ENCODE measurements around the gene AK1.
"Not testable (repeated sequence)": the region's sequence is repeated elsewhere in the genome, so short reads cannot be mapped to it uniquely, and the experiment has no call there.

AK1 gene

DNA sequence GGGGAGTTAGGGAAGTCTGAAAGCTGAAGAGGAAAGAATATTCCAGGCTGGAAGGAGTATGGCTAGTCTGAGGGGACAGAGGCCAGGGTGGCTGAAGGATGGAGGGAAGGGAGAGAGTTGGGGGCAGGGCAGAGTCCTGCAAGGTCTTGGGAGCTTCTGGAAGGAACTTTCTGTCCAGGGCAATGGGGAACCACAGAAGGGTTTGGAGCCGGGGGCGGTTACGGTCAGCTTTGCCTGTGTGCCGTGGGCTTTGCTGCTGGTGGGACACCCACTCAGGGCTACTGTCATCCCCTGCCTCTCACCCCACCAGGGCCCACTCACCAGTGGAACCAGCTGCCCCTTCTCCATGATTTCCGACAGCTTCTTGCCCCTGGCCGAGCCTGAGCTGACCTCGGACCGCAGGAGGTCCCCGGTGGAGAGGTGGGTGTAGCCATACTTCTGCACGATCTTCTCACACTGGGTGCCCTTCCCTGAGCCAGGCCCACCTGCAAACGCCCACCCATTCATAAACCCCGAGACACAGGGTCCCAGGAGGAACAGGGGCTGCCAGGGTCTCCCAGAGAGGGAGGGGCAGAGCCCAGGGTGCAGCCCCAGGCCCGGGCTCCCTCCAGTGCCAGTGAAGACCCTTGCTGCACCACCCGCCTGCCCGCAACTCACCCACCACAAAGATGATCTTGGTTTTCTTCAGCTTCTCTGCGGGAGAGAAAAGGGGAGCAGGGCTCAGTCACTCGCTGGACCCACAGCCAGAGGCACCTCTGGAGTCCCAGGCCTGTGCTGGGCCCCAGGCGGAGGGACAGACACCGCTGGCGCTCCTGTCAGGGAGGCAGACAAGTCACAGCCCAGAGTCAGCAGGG lies 4.9 kb downstream of the AK1 start:
- no peak overlapping the region for H3K4me3 ChIP-seq
- H3K27ac ChIP-seq = peak overlapping the region in 1 of 21 experiments; percentile 4

- Histone ChIP-seq H3K4me3 (no peak overlapping the region), H3K27ac (no peak overlapping the region)
Measured at GRCh38 chr9:127871531-127871930, 5.9 kb downstream of the AK1 start.

DNA sequence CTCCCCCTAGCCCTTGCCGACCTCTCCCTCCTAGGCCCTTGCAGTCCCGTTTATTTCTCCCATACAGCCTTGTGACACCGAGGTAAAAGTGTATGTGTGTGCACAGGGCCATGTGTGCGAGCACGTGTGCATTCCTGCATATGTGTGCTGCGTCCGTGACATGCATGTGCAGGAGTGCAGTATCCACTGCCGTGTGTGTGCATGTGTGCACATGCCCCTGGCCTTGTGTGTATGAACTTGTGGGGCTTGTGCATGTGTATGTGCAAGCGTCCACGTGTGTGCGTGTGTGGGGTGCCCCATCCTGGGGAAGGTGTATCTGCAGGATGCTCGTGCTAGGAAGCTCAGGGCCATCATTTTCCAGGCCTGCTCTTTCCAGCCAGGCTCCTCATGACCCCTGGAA lies 6.6 kb downstream of the AK1 start:
- H3K4me3 ChIP-seq = no peak overlapping the region
- no peak overlapping the region for H3K27ac ChIP-seq

DNA sequence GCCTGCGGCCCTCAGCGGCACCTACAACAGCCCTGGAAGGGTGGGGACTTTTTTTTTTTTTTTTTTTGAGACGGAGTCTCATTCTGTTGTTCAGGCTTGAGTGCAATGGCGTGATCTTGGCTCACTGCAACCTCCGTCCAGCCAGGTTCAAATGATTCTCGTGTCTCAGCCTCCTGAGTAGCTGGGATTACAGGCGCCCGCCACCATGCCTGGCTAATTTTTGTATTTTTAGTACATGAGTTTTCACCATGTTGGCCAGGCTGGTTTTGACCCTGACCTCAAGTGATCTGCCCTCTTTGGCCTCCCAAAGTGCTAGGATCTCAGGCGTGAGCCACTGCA lies 7.4 kb downstream of the AK1 start:
- not testable (repeated sequence) for H3K27ac ChIP-seq, H3K4me3 ChIP-seq

DNA sequence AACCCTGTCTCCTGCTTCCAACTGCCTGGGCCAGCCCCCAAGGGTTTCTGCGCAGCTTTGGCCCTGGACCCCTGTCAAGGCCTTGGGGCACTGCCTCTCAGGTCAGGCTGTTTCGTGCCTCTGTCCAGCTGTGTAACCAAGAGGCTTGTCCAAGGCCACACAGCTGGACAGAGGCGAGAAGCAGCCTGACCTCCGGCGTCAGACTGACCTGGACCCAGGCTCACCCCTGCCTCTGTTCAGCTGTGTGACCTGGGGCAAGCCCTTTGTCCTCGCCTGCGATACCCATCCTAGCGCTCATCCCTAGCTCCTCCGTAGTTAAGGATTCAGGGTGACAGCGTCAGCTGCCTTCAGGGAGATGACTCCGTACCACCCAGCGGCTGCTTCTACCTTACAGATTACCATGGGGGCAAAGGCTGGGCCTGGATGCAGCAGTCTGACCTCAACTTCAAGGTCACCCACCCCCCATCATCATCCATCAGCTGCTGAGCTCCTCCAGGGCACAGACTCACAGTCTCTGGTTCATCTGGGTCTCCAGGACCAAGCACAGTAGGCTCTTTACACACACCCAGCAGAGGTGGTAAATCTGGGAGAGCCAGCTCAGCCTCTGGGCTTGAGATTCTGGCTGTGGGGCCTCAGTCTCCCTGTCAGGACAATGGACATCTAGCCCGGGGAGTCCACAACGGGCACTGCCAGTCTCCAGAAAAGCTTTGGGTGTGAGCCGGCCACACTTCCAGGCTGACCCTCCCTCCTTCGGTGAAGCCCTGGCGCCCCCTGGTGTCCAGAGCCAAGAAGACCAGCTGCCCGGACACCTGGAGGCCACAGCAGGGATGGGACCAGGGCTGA lies 7.9 kb downstream of the AK1 start:
- H3K4me3 ChIP-seq = no peak overlapping the region
- peak overlapping the region in 4 of 21 experiments; percentile 7 to 33 (median 26) for H3K27ac ChIP-seq

DNA sequence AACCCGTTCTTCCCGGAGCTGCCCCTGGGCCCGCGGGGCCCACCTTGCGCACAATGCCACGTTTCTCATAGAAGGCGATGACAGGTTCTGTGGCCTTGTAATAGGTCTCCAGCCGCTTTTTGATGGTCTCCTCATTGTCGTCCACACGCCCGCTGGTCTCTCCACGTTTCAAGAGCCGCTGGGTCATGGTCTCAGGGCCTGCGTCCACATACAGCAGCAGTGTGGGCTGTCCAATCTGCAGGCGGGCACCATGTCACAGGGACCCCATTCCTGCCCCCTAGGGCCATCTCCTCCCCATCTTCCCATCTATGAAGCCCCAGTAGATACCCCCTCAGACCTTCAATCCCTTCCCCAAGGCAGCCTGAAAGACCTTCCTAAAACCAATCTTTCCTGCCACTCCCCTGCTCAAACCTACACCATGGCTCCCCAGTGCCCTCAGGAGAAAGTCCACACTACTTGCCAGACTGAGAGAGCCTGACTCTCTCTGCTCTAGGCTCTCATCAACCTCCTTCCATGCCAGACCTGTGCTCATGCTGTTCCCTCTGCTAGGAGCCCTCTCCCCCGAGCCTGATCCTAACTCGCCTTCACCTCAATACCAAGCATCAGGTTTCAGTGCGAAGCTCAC lies 9.1 kb downstream of the AK1 start:
- no peak overlapping the region for H3K4me3 ChIP-seq
- H3K27ac ChIP-seq = peak overlapping the region in 3 of 21 experiments; percentile 8 to 82 (median 30)

- no peak overlapping the region for H3K4me3 ChIP-seq
- H3K27ac ChIP-seq = peak overlapping the region in 6 of 21 experiments; percentile 8 to 82 (median 34)
Measured at GRCh38 chr9:127867356-127868277, 9.9 kb downstream of the AK1 start.

- peak overlapping the region in 1 of 21 experiments; percentile 32 for H3K27ac ChIP-seq
- H3K4me3 ChIP-seq = no peak overlapping the region
Measured at GRCh38 chr9:127866535-127866934, 10.9 kb downstream of the AK1 start.

GRCh38 chr9:127865645-127866464 lies 11.6 kb downstream of the AK1 start:
- H3K4me3 ChIP-seq = no peak overlapping the region

GRCh38 chr9:127863191-127863621 lies 14.3 kb downstream of the AK1 start:
- Histone ChIP-seq H3K27ac (peak overlapping the region in 7 of 21 experiments; percentile 42 to 79 (median 75)), H3K4me3 (no peak overlapping the region)

More at GRCh38 chr9:127865645-127866464, 11.6 kb downstream of the AK1 start:
- peak overlapping the region in 2 of 21 experiments; percentile 5 to 30 for H3K27ac ChIP-seq

DNA sequence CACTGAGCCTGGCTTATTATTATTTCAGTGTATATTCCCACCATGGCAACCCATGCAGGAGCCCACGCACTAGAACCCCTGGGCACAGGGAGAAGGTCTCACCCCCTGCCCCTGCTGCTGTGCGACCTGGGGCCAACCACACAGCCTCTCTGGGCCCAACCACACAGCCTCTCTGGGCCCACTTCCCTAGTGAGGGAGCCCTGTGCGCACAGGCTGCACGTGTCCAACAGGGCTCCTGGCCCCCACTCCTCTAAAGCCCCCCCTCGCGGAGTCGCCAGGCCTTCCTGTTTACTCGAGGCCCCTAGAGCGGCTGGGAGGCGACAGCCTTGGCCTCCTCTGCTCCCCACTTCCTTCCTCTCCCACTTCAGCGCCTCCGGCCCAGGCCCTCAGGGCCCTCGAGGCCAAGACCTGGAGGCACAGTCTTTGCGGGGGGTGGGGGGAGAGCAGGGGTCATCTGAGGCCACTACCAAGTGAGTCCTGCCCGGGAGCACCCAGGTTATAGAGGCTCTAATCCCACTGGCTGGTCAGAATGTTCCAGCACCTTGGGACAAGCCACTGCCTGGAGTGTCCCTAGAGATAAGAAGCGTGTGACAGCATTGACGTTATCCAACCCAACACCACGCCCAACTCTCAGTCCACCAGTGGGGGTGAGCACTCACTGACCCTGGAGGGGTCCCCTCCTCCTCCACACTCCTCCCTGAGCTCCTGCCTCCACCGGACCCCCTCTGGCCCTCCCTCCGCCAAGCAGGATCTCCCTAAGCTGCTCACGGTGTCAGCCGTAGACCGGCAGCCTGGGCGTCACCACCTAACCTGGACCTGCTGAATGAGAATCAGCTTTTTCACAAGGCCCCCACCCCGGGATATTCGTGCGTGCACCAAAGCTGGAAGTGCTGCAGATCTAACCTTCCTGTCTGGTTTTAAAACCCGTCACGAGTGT lies 15.1 kb downstream of the AK1 start:
- no peak overlapping the region for H3K4me3 ChIP-seq
- H3K27ac ChIP-seq = peak overlapping the region in 19 of 21 experiments; percentile 26 to 79 (median 66)

DNA sequence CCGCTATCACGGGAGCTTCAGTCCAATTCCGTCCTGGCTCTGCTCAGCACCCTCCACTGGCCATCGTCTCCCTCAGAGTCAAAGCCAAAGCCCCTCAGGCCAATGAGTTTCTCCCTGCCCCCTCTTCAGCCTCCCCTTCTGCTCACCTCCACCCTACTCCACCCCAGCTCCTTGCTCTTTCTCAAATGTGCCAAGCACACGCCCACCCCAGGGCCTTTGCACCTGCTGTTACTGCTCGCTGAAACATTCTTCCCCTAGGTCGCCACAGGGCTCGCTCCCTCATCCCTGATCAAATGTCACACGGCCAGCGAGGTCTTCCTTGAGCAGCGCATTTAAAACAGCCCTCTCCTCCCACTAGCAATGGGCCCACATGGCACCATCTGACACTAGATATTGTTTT lies 16.7 kb downstream of the AK1 start:
- no peak overlapping the region for H3K4me3 ChIP-seq
- H3K27ac ChIP-seq = no peak overlapping the region

- H3K4me3 ChIP-seq = no peak overlapping the region
- H3K27ac ChIP-seq = no peak overlapping the region
Measured at GRCh38 chr9:127860260-127860659, 17.2 kb downstream of the AK1 start.

DNA sequence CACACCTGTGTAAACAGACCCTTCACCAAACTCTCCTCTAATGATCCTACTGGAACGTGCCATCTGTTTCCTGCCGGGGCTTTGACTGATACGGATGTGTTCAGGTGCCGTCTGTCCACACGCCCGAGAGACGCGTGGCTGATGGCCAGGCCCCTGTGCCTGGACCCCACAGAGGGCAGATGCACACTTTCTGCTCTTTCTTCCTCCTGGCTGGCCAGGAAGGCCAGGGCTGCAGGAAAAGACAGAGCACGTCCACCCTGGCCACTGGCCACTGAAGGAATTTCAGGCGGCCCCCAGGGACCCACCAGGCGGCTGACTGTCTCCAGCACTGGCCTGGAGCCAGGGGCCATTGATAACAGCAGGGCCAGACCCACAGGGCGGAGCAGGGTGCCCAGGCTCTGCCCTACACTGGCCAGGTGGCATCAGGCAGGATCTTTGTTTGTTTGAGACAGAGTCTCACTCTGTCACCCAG lies 19.4 kb downstream of the AK1 start:
- peak overlapping the region in 3 of 21 experiments; percentile 1 to 32 (median 13) for H3K27ac ChIP-seq
- no peak overlapping the region for H3K4me3 ChIP-seq

DNA sequence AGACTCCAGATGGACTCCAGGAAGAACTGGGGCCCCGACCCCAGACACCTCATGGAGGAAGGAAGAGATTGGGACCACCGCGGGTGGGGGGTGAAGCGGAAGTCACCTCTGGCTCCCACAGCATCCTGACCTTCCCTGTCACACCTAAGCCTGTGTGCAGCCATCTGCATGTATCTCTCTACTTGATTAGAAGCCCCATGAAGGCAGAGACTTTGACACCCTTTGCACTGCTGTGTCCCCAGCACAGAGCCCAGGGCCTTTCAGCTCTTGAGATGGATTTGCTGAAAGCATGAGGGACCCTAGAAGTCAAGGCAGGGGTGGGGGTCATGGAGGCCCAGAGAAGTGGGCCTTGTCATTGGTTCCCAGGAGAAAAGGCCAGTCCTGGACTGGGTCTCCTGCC lies 20.2 kb downstream of the AK1 start:
- peak overlapping the region in 5 of 21 experiments; percentile 1 to 95 (median 13) for H3K27ac ChIP-seq

GRCh38 chr9:127856729-127857116 lies 20.8 kb downstream of the AK1 start:
- H3K4me3 ChIP-seq = no peak overlapping the region
- peak overlapping the region in 1 of 21 experiments; percentile 95 for H3K27ac ChIP-seq

More for the DNA sequence above, 20.2 kb downstream of the AK1 start:
- no peak overlapping the region for H3K4me3 ChIP-seq

All from skin epidermis (tissue), 12 donors.